ENCODE results near the gene RFLNA.
A peak's percentile ranks its signal among the peaks of the same experiment; 100 is the strongest.

RFLNA gene

DNA sequence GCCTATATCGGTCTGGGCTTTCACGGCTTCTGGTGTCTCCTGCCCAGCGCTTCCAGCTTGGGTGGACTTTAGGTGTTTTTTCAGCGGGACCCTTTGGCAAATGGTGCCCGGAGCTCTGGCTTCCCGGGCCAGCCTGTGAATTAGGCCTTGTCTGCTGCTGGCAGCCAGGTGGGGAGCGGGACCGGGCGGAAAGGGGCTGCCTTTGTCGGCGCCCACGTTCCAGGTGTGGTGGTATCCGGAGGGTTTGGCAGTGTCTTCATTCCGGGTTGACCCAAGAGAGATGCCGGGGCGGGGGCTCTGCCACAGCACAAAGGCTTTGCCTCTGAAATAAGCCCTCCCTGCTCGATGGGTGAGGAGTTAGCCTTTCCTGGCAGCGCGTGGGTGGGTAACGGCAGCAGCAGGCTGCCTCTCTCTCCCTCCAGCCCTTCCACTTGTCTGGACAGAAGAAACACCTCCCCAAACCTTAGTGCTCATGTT, 9.5 kb downstream of the RFLNA start:
- DNase-seq = no peak

- no peak for DNase-seq
Measured at GRCh38 chr12:124305136-124305535, 10.2 kb downstream of the RFLNA start.

DNA sequence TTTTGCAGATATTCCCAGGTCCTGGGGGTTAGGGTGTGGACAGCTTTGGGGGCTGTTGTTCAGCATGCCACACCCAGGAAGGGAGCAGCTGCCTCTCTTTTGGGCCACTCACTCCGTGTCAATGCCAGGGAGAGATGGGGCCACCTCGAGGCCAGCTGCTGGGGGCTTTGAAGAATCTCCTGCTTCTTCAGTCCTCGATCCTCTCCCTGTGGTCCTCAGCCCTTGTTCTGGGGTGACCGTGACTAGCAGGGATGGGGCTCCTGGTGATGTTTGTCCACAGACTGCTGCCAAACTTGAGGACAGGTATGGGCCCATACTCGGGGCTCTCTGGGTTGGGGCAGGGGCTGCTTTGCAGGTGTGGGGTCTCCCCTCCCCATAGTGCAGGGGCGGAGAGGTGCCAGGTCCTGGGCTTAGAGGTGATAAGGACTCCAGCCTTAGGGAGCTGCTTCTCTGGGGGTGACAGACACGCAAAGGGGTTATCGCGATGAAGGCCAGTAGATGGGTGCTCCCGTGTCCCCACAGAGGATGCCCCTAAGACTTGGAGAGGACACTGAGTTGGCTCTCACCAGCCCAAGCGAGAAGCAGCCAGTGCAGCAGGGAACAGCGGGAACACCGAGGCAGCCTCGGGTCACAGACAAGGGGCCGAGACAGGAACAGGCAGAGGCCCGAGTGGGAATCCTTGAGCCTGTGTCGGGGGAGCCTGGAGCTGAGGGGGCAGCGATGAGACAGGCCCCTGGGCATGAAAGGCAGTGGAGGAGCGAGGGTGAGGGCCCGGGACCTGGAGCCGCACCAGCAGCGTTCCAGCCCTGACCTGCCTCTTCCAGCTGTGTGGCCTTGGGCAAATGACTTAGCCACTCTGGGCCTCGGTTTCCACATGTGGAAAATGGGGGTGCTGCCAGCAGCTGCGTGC, 11.1 kb downstream of the RFLNA start:
- DNase-seq = no peak

DNA sequence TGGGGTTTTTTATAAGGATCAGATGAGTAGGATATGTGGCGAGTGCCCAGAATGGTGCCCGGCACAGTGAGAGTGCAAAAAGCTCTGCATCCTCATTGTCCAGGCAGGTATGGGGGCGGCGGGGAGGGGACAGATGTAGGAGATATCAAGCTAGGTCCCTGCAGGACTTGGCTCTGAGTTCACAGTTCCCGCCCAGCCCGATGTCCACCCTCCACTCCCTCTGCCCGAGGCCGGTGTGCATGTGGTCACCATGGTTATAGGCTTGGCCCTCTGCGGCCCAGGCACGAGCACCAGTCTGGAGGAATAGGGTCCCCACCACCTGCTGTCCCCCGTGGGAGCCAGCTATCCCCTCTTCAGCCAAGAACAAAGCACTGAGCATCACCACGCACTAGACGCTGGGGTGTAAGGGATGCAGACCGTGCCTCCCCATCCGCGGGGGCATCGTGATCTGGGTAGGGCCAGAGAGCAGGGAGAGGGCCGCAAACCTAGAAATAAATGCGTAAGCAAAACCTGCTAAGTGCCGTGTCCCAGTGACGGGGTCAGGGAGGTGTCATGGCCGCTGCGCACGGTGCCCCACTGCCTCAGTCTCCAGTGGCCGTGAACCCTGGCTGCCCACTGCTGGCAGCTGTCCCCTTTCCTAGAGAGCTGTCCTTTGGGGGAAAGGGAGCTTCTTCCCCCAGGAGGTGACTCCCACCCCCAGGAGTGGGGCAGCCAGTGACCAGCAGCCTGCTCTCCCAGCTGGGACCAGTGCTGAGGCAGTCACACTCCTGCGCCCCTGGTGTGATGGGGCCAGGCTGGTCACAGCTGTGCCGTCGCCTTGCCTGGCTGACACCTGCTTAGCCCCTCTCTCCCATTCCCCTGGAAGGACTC, 12.0 kb downstream of the RFLNA start:
- no peak for DNase-seq

DNA sequence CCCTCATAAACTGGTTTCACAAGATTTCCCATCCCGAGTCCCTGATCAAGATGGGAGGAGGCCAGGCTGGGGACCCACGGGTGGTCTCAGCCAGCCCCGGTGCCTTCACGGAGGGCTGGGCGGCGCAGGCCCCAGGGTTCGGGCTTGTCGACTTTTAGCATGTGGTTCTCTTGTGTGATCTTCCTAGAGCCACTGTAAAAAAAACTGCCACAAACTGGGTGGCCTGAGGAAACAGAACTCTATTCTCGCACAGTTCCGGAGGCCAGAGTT, 12.6 kb downstream of the RFLNA start:
- no peak for DNase-seq

GRCh38 chr12:124308741-124309140, 13.8 kb downstream of the RFLNA start:
- no peak for DNase-seq

GRCh38 chr12:124309231-124309630, 14.3 kb downstream of the RFLNA start:
- no peak for DNase-seq

- no peak for DNase-seq
Measured at GRCh38 chr12:124309744-124310143, 14.9 kb downstream of the RFLNA start.

GRCh38 chr12:124310178-124310577, 15.3 kb downstream of the RFLNA start:
- DNase-seq = no peak

- DNase-seq = no peak
Measured at GRCh38 chr12:124310785-124311184, 15.9 kb downstream of the RFLNA start.

GRCh38 chr12:124311292-124312109, 16.6 kb downstream of the RFLNA start:
- DNase-seq = no peak

- no peak for DNase-seq
Measured at GRCh38 chr12:124312601-124313000, 17.7 kb downstream of the RFLNA start.

GRCh38 chr12:124314207-124314606, 19.3 kb downstream of the RFLNA start:
- no peak for DNase-seq

DNA sequence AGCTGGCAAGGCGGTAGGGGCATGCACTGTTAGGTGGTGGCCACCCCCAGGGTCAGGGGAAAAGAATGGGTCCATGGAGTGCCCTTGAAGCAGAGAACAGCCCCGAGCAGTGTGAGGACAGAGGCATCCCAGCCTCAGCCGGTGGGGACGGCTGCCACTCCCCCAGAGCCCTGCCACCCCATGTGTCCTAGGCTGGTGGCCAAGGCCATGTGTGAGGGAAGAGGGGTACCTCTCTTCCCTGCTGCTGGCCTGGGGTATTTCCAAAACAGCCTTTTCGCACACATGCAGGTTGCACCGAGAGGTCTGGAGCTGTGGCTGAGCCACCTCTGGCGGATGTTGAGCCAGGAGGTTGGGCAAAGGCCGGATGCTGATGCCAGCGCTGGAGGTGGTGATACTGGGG, 19.9 kb downstream of the RFLNA start:
- no peak for DNase-seq

DNA sequence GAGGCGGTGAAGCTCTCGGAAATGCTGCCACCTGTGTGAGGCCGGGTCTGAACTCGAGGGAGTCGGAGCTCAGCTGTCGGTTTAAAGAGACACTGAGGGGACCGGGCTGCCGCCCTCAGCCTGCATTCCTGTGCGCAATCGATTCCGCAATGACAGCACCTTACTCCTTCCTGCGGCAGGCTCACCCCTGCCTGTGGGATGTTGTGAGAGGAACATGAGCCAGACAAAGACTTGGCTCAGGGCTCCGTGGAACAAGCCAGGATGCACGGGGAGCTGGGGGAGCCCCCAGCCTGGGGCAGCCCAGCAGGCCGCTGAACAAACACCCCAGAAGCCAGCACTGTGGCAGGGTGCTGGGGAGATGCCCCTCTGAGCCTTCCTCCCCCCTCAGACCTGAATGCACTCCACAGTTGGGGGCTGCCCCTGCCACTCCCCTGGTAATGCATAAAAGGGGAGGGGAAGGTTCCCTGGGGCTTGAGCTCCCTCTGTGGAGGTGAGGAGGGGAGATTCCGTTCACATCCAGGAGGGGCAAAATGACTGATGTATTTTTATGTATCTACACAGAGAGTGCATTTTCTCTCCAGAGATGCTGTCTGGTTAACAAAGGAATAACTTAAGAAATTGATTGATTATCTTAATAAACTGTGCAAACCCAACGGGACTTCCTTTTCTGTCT, 20.6 kb downstream of the RFLNA start:
- DNase-seq = no peak

DNA sequence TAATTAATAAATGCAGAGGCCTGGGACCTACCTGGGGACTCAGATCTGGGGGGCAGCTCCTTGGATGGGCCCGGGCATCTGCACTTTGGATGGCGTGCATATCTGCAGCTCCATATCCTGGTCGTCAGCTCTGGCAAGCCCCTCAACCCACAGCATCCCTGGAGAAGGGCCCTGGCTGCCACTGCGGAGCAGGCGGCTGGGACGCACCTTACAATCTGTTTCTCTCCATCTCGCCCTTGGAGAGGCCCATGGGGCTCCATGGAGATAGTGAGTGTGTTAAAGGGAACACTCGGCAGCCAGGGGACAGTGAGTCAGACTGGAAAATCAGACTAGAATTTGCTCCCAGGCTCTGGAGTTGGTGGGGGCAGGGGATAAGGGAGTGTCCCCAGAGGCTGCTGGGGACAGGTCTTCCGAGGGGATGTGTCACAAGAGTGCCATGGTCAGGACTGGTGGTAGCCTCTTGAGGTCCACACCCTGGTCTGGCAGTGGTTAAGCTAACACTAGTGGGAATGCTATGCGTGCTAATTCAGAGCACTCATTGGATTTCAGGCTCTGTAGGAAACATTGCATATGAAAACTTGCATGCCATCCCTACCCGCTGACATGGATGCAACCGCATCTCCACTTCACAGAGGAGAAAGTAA, 21.5 kb downstream of the RFLNA start:
- no peak for DNase-seq

- DNase-seq = no peak
Measured at GRCh38 chr12:124317400-124317799, 22.5 kb downstream of the RFLNA start.

GRCh38 chr12:124318278-124319020, 23.6 kb downstream of the RFLNA start:
- DNase-seq = no peak

GRCh38 chr12:124319368-124320050, 24.6 kb downstream of the RFLNA start:
- DNase-seq = no peak

DNA sequence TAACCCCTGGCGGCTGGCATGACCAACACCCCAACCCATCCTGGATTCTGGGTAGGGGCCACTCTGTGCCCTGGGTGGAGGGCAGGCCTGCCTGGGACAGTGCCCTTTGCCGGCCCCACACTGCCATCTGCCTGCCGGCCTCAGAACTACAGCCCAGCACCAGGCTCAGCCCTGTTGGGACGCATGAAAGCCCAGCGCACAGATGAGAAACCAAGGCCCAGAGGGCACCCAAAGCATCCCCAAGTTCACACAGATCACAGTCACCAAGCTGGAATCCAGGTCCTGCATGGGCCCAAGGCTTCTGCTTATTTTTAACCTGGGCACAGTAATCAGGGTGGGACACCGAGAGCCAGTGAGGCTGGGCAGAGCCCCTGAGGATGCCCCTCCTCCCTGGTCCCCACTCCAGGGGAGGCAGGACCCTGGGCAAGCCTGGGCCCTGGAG, 26.2 kb downstream of the RFLNA start:
- peak; percentile 60 for DNase-seq
